ENCODE data around the gene SQSTM1.
A peak's percentile ranks its signal among the peaks of the same experiment; 100 is the strongest.
"Not testable (repeated sequence)": the region's sequence is repeated elsewhere in the genome, so short reads cannot be mapped to it uniquely, and the experiment has no call there.

Gene SQSTM1

DNA sequence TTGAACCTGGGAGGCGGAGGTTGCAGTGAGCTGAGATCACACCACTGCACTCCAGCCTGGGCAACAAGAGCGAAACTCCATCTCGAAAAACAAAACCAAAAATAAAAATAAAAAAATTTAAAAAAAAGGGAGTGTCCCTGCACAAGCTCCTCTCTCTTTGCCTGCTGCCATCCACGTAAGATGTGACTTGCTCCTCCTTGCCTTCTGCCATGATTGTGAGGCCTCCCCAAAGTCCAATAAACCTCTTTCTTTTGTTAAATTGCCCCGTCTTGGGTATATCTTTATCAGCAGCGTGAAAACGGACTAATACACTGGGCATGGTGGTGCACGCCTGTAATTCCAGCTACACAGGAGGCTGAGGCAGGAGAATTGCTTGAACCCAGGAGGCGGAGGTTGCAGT lies 31.4 kb upstream of the SQSTM1 start:
- H3K4me3 Mint-ChIP-seq; H3K27me3 Mint-ChIP-seq; H3K9me3 Mint-ChIP-seq; H3K36me3 Mint-ChIP-seq (ENCODE audit: low read depth); DNase-seq; H3K27ac Mint-ChIP-seq; ATAC-seq: not testable (repeated sequence)
- peaks cover 13% of the 10 kb centered on the region for H3K4me1 Mint-ChIP-seq

DNA sequence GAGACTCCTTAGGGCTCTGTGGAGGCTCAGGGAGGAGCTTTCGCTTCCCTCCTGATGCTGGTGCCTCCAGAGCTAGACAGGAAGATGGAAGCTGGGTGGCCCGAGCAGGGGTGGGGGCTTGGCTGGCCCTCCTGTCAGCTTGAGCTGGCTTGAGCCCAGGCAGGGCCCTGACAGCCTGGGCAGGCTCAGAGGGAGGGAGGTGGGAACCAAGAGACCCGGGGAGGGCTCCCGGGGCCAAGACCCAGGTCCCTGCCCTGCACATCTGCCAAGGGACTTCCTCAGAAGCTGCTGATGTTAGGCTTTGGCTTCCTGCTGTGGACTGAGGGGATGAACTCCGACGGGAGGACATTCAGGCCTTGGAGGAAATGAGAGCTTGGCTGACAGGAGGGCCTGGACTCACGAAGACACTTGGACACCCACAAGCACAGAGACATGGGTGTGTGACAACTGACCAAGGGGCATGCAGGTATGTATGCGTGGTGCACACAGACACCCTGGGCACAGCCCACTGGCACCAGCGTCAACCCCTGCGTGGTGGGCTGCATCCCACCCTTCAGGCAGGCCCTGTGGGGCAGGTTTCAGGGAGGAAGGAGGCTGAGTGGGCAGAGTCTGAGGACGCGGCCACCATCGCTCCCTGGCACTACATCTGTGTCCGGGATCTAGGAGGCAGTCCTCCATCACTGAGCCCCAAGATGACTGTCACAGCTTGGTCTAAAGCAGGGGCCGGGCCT lies 28.7 kb upstream of the SQSTM1 start:
- Mint-ChIP-seq H3K36me3 (ENCODE audit: low read depth) (peaks cover 2% of the 10 kb centered on the region), H3K27me3 (no peaks in the 10 kb centered on the region), H3K4me1 (peaks cover 30% of the 10 kb centered on the region), H3K9me3 (no peaks in the 10 kb centered on the region), H3K27ac (no peak overlapping the region), H3K4me3 (no peak overlapping the region)
- no peak for DNase-seq
- no peak for ATAC-seq

- Mint-ChIP-seq H3K4me3 (no peak overlapping the region), H3K27ac (peak overlapping the region; percentile 54), H3K9me3 (no peaks in the 10 kb centered on the region), H3K27me3 (no peaks in the 10 kb centered on the region), H3K4me1 (peaks cover 31% of the 10 kb centered on the region), H3K36me3 (ENCODE audit: low read depth) (peaks cover 2% of the 10 kb centered on the region)
- no peak for ATAC-seq
- no peak for DNase-seq
These were observed 27.9 kb upstream of the SQSTM1 start for GRCh38 chr5:179792612-179793467.

GRCh38 chr5:179793468-179794139 lies 27.1 kb upstream of the SQSTM1 start, which contains the start of gene LTC4S:
LTC4S (plus strand) TSS chr5:179793986; CDS start chr5:179794081, 95 bp downstream.
- peak; percentile 44 for DNase-seq
- H3K36me3 Mint-ChIP-seq (ENCODE audit: low read depth): peaks cover 2% of the 10 kb centered on the region
- H3K4me3 Mint-ChIP-seq: no peak within 1 kb of the TSS
- ATAC-seq: peak; percentile 10
- H3K4me1 Mint-ChIP-seq: peaks cover 31% of the 10 kb centered on the region
- no peaks in the 10 kb centered on the region for H3K27me3 Mint-ChIP-seq
- no peaks in the 10 kb centered on the region for H3K9me3 Mint-ChIP-seq
- peak within 1 kb of the TSS; percentile 54 for H3K27ac Mint-ChIP-seq

DNA sequence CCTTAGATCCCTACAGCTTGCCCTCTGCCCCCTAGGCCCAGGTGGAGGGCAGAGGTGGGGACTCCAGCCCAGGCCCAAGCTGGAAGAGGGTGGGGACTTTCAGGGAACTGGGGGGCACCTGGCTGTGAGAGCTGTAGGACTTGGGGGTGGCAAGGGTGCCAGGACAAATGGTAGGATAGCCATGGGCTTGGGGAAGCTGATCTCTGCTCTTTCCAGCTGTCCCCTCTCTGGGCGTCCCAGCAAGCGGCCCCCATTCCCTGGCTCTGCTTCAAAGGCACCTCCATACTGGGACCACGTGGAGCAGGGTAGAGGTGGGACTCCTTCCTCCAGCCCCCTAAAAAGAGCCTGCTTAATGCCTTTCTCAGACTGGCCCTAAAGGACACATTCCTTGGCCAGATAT lies 26.5 kb upstream of the SQSTM1 start:
- Mint-ChIP-seq H3K27ac (no peak overlapping the region), H3K4me1 (peaks cover 31% of the 10 kb centered on the region), H3K9me3 (no peaks in the 10 kb centered on the region), H3K27me3 (no peaks in the 10 kb centered on the region), H3K36me3 (ENCODE audit: low read depth) (peaks cover 2% of the 10 kb centered on the region), H3K4me3 (no peak overlapping the region)
- DNase-seq (no peak), ATAC-seq (no peak)

- Mint-ChIP-seq H3K9me3 (no peaks in the 10 kb centered on the region), H3K27me3 (no peaks in the 10 kb centered on the region), H3K27ac (no peak overlapping the region), H3K4me1 (peaks cover 31% of the 10 kb centered on the region), H3K4me3 (no peak overlapping the region), H3K36me3 (ENCODE audit: low read depth) (peaks cover 2% of the 10 kb centered on the region)
- ATAC-seq (no peak), DNase-seq (no peak)
These were observed 26.1 kb upstream of the SQSTM1 start for GRCh38 chr5:179794575-179794974.

- ATAC-seq (no peak), DNase-seq (no peak)
- Mint-ChIP-seq H3K27ac (no peak overlapping the region), H3K9me3 (no peaks in the 10 kb centered on the region), H3K36me3 (ENCODE audit: low read depth) (peaks cover 2% of the 10 kb centered on the region), H3K27me3 (no peaks in the 10 kb centered on the region), H3K4me1 (peaks cover 31% of the 10 kb centered on the region), H3K4me3 (peak overlapping the region; percentile 40)
These were observed 25.4 kb upstream of the SQSTM1 start for GRCh38 chr5:179795049-179795862.

DNA sequence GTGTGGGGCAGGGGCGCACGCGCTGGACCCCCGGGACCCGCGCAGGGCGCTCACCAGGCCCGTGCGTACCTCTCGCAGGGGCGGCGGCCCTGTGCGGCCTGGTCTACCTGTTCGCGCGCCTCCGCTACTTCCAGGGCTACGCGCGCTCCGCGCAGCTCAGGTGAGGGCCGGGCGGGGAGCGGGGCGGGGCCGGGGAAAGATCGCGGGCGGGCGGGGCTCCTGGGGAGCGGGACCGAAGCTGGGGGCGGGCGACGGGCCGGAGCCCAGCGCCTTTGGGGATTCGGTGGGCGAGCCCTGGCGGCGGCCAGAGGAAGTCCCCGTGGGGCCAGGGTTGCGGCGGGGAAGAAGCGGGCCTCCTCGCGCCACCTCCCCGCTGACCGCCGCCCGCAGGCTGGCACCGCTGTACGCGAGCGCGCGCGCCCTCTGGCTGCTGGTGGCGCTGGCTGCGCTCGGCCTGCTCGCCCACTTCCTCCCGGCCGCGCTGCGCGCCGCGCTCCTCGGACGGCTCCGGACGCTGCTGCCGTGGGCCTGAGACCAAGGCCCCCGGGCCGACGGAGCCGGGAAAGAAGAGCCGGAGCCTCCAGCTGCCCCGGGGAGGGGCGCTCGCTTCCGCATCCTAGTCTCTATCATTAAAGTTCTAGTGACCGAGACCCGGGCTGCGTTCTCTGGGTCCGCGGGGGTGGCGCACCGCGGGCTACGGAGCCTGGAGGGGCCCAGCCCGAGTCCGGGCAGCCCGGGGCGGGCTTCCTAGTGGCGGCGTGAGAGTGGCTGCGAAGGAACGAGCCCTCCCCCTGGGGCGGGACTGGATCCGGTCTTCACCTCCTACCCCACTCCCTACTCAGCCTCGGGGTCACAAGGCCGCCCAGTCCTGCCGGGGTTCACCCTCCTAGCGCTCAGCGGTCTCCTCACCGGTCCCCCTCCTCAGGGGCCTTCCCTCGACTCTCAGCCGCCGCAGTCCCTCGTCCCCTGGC lies 24.6 kb upstream of the SQSTM1 start:
- H3K4me3 Mint-ChIP-seq: peak overlapping the region; percentile 52
- ATAC-seq (peak; percentile 67), DNase-seq (peak; percentile 79)
- H3K4me1 Mint-ChIP-seq: peaks cover 31% of the 10 kb centered on the region
- no peaks in the 10 kb centered on the region for H3K27me3 Mint-ChIP-seq
- H3K9me3 Mint-ChIP-seq: no peaks in the 10 kb centered on the region
- H3K27ac Mint-ChIP-seq: peak overlapping the region; percentile 52
- H3K36me3 Mint-ChIP-seq (ENCODE audit: low read depth): peaks cover 2% of the 10 kb centered on the region

- no peaks in the 10 kb centered on the region for H3K27me3 Mint-ChIP-seq
- no peaks in the 10 kb centered on the region for H3K9me3 Mint-ChIP-seq
- H3K27ac Mint-ChIP-seq: peak overlapping the region; percentile 52
- ATAC-seq (no peak), DNase-seq (no peak)
- peak overlapping the region; percentile 52 for H3K4me3 Mint-ChIP-seq
- H3K4me1 Mint-ChIP-seq: peaks cover 35% of the 10 kb centered on the region
- peaks cover 6% of the 10 kb centered on the region for H3K36me3 Mint-ChIP-seq (ENCODE audit: low read depth)
These were observed 23.7 kb upstream of the SQSTM1 start for GRCh38 chr5:179796877-179797608.

DNA sequence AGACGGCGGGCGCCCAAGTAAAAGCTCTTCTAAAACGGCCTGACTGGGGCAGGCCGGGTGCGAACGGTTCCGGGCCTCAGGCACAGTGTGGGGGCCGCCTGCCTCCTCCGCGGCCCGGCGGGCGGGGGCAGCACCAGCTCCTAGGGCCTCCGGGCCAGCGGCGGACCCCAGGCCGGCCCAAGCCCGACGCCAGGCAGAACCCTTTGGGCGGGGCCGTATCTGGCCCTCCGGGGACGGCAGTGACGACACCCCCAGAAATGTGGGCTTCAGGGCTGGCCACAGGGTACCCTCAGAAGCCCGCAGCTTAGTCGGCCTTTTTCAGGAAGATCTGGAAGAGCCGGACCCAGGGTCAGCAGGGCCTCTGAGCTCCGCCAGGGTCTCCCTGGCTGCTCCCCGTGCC lies 23.0 kb upstream of the SQSTM1 start:
- H3K27ac Mint-ChIP-seq: no peak overlapping the region
- H3K4me3 Mint-ChIP-seq: no peak overlapping the region
- no peaks in the 10 kb centered on the region for H3K27me3 Mint-ChIP-seq
- DNase-seq (no peak), ATAC-seq (no peak)
- no peaks in the 10 kb centered on the region for H3K9me3 Mint-ChIP-seq
- H3K4me1 Mint-ChIP-seq: peaks cover 38% of the 10 kb centered on the region
- peaks cover 6% of the 10 kb centered on the region for H3K36me3 Mint-ChIP-seq (ENCODE audit: low read depth)

- Mint-ChIP-seq H3K4me1 (peaks cover 41% of the 10 kb centered on the region), H3K36me3 (ENCODE audit: low read depth) (peaks cover 6% of the 10 kb centered on the region), H3K27ac (no peak overlapping the region), H3K9me3 (no peaks in the 10 kb centered on the region), H3K27me3 (no peaks in the 10 kb centered on the region), H3K4me3 (no peak overlapping the region)
- DNase-seq: no peak
- no peak for ATAC-seq
These were observed 22.4 kb upstream of the SQSTM1 start for GRCh38 chr5:179798144-179798770.

DNA sequence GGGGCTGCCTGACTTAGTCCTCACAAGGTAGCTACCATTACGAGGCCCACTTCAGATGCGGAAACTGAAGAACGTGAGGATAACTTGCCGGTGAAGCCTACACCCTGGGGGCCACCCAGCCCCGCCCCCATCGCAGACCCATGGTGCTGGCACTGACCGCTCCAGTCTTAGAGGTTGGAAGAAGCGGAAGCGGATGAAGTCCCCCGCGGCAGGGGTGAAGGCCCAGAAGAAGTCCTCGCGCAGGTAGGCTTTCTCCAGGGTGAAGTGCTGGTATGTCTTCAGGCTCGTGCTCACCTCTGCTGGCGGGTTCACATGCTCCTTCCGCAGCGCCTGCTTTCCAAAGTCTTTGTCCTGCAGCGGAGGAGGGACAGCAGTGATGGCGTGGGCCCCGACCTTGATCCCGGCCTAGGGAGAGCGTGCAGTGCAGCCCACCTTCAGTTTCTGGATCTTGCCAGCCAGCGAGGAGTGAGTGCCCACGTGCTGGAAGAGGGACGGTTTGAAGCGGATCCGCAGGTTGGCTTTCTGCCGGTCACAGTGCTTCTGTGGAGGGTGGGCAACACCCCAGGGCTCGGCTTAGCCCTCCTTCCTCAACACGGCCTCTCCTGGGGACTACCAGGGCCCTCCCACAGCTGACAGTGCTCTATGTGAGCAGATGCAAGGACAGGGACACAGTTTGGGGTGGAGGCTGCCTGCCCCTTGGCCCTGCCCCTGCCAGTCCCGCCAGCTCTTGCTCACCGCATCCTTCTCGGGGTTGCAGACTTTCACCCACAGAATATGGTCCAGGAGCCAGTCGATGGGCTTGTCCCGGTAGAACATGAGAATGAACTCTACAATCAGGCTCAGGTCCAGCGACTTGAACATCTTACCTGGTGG lies 21.7 kb upstream of the SQSTM1 start:
- Mint-ChIP-seq H3K27ac (no peak overlapping the region), H3K36me3 (ENCODE audit: low read depth) (peaks cover 6% of the 10 kb centered on the region), H3K27me3 (no peaks in the 10 kb centered on the region), H3K9me3 (no peaks in the 10 kb centered on the region), H3K4me1 (peaks cover 39% of the 10 kb centered on the region), H3K4me3 (no peak overlapping the region)
- ATAC-seq: no peak
- DNase-seq: no peak
